Upper lobe of right lung (tissue), 1 donor: ENCODE measurements around the gene C2CD3. TPM values are rescaled to one million over a fixed set of nuclear protein-coding genes. Genes with fewer than 3 reads are reported as not detected.

Source experiments
- ATAC-seq: fragments of 200-7000 bp; cut with Tn5 transposase; one replicate; pipeline ENCODE4 v1.9.1; 2020; ENCODE audit warnings: mild to moderate bottlenecking, moderate library complexity
- DNase-seq: peaks from one replicate; pipeline ENCODE4 v3.0.0-alpha.2; 2020
- H3K27ac ChIP-seq: fragments of 200-600 bp; one replicate; pipeline ENCODE4 v1.8.0; 2022
- H3K27me3 ChIP-seq: fragments of 200-600 bp; one replicate; pipeline ENCODE4 v1.8.0; 2022; ENCODE audit warnings: mild to moderate bottlenecking
- H3K36me3 ChIP-seq: fragments of 200-600 bp; one replicate; pipeline ENCODE4 v1.8.0; 2022
- H3K4me1 ChIP-seq: fragments of 200-600 bp; one replicate; pipeline ENCODE4 v1.8.0; 2022
- H3K4me3 ChIP-seq: fragments of 200-600 bp; one replicate; pipeline ENCODE4 v1.8.0; 2022; ENCODE audit warnings: mild to moderate bottlenecking
- H3K9me3 ChIP-seq: fragments of 200-600 bp; one replicate; pipeline ENCODE4 v1.8.0; 2022
- CTCF ChIP-seq: fragments of 200-600 bp; IDR thresholded peaks from one replicate; pipeline ENCODE4 v1.8.0; 2022; ENCODE audit warnings: antibody characterized with exemption
- intact Hi-C: fragments of 100-400 bp; cut with DNase I; formaldehyde crosslinking; loops from one replicate; pipeline ENCODE4 v1.11.0; 2022
- total RNA-seq: library from RNA; stranded (reverse); fragmentation: NEBNext Ultra II Directional; extraction: Animal tissue kit (Norgen Biotek cat#: 25700); gene quantifications from one replicate; pipeline ENCODE4 v1.2.1, GENCODE V29; 2021
- donor health status: DM: no; HTN: yes; CAD: no; lungs with severe emphysema.

Gene C2CD3
- total RNA-seq, 1 donor from 2014 or later, result 26.8 TPM

- intact Hi-C loops, result no loop called here
- no peak overlapping the region for H3K27ac ChIP-seq
- TF ChIP-seq CTCF, result no peak
Measured at GRCh38 chr11:73974604-73975478, 196.0 kb downstream of the C2CD3 start.

DNA sequence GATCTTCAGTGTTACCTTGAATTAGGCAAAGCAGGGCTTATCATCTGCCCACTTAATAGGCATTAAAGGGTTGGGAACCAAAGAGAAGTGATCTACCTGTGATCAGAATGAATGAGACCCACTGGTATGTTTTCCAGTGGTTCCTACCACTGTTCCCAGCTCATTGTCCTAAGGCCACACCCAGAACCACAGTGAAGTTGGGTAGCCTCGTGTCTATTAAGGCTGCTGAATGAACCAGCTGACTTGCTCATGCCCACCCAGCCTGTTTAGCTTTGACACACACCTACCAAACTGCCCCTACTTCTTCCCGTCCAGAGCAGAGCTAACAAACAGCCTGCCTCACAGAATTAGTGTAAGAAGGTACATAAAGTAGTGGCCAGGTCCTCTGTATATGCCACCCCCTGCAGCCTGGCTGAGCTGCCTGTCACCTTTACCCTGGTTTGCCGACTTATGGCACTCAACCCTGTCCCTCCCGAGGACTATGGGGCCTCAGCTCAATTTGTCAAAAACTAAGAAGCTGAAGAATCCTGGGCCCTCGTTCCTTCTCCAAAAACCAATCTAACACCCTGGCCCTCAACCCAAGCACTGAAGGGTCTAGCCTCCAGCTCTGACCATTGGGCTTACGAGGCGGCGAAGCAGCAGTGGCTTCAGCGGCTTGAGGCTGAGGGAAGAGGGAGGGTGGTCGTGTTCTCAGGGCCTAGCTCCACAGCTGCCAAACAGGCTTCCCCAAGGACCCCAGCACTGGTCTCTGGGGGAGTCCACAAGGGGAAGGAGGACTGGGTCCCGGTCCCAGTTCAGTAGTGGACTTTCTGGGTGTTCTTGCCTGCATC lies 198.0 kb downstream of the C2CD3 start:
- Histone ChIP-seq H3K27me3 (no peaks in the 10 kb centered on the region), H3K36me3 (peaks cover 36% of the 10 kb centered on the region), H3K4me3 (no peak overlapping the region), H3K4me1 (peaks cover 13% of the 10 kb centered on the region), H3K9me3 (no peaks in the 10 kb centered on the region), H3K27ac (no peak overlapping the region)
- ATAC-seq (no peak), DNase-seq (no peak)
- intact Hi-C loops, result no loop called here
- TF ChIP-seq CTCF, result no peak

More at GRCh38 chr11:73974604-73975478, 196.0 kb downstream of the C2CD3 start:
- no peak for DNase-seq
- Histone ChIP-seq H3K9me3 (no peaks in the 10 kb centered on the region), H3K4me3 (no peak overlapping the region), H3K4me1 (peaks cover 25% of the 10 kb centered on the region), H3K36me3 (peaks cover 46% of the 10 kb centered on the region), H3K27me3 (no peaks in the 10 kb centered on the region)
- no peak for ATAC-seq

- Histone ChIP-seq H3K36me3 (peaks cover 30% of the 10 kb centered on the region), H3K4me1 (peaks cover 13% of the 10 kb centered on the region), H3K27ac (no peak overlapping the region), H3K27me3 (no peaks in the 10 kb centered on the region), H3K4me3 (no peak overlapping the region), H3K9me3 (no peaks in the 10 kb centered on the region)
- no peak for ATAC-seq
- intact Hi-C loops, result no loop called here
- no peak for DNase-seq
- no peak for TF ChIP-seq CTCF
Measured at GRCh38 chr11:73972187-73972586, 198.6 kb downstream of the C2CD3 start.

GRCh38 chr11:73971175-73971719 lies 199.6 kb downstream of the C2CD3 start:
- no peak for DNase-seq
- no peak for TF ChIP-seq CTCF
- ATAC-seq, result no peak
- no peaks in the 10 kb centered on the region for H3K9me3 ChIP-seq
- no peak overlapping the region for H3K27ac ChIP-seq
- H3K27me3 ChIP-seq, result no peaks in the 10 kb centered on the region
- intact Hi-C loops, result no loop called here
- peaks cover 13% of the 10 kb centered on the region for H3K4me1 ChIP-seq
- H3K36me3 ChIP-seq, result peaks cover 20% of the 10 kb centered on the region
- H3K4me3 ChIP-seq, result no peak overlapping the region

- ATAC-seq (peak; percentile 4), DNase-seq (no peak)
- Histone ChIP-seq H3K27ac (no peak overlapping the region), H3K9me3 (no peaks in the 10 kb centered on the region), H3K27me3 (no peaks in the 10 kb centered on the region), H3K4me1 (peaks cover 13% of the 10 kb centered on the region), H3K36me3 (peaks cover 10% of the 10 kb centered on the region), H3K4me3 (no peak overlapping the region)
- intact Hi-C loops, result no loop called here
- TF ChIP-seq CTCF, result no peak
Measured at GRCh38 chr11:73969991-73970800, 200.6 kb downstream of the C2CD3 start.
